ENCODE measurements around the gene MEOX2.

MEOX2 gene

DNA sequence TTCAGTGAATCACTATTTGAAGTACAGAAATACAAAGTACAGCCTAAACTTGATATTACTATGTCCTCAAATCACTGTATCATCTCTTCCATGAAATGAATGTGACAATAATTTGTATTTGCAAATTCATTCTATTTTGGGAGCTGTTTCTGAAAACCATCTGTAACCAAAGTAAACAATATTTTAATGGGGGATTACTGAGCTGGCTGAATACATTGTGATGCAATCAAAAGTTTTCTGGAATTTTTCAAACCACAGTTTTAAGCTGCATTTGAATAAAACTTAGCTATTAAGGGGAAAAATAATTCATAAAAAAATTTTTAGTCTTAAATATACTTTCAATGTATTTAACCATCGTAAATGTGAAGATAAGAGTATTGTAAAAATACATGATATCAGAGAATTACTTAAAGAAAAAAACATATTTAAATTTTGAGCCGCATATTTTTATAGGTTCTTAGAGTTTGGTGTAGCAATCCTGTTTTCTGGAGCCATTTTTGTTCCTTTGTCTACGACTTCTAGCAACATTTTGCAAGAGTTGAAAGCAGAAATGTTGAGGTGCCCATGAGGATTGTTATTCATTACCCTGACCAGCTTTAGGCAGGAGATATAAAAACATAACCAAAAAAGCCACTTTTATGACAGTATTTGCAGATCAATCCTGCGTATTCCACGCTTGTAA is 78.8 kb downstream of the MEOX2 start:
- no peak for DNase-seq

DNA sequence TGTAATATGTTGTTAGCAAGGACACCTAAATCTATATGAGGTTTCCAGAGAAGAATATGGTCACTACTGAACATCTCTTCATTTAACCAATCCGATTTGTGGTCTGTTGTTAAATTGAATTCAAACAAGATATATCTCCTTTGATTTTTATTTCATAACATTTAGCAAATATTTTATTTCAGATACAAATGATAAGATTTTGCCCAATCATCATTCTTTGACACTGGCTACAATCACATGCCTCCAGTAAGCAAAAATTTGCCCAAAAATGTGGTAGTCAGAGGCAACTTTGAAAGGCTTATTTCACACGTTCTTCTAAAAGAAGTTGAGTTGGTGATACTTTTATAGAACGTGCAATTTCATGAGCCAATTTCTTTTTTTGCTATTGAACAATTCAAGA is 79.9 kb downstream of the MEOX2 start:
- DNase-seq, result no peak

DNA sequence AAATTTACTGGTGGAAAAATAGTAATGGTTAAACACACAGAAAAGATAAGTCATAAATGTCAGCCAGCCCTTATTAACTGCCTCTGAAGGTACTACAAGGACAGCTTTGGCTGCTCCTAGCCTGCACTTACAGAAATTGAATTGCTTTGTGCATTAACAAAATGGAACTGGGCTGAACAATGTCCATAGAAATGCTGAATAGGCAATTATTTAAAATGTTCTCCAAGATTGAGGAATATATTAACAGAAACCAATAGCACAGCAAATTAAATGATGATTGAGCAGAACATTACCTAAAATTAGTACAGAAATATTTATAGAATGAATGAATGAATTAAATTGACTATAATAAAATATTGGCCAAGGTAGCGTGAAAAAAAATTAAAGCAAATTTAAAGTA is 82.3 kb downstream of the MEOX2 start:
- DNase-seq, result no peak

DNA sequence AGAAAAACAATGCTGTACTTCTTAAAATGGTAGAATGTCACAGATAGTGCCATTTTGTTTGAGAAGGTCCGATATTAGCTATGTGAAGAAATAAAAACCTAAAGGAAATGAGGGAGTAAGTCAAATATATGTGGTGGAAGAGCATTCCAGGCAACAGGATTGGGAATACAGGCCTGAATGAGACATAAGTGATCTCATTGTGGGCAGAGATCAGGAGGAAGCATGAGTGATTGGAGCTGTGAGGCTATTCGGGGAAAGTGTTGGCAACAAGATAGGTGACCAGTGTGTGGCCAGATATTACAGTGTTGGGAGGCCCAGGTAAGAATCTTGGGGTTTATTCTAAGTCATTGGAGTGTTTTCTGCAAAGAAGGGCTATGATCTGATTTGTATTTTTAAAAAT is 83.4 kb downstream of the MEOX2 start:
- no peak for DNase-seq

DNA sequence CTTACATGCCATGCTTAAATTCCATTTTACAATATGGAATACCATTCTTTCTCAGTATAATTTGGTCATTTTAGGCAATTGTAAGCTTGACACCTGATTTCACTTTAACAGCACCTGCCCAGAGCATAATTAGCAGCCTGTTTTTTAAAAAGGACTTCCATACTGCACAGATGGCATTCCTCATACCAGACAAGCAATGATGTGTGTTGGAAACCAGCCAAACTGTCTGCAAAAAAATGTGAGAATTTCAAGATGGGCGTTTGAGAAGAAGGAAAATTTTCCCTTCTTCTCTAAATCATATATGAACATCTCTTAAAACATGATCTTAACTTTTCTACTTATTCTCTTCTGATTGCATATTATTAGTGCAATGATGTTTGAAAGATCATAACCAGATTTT is 84.2 kb downstream of the MEOX2 start:
- DNase-seq, result no peak

DNA sequence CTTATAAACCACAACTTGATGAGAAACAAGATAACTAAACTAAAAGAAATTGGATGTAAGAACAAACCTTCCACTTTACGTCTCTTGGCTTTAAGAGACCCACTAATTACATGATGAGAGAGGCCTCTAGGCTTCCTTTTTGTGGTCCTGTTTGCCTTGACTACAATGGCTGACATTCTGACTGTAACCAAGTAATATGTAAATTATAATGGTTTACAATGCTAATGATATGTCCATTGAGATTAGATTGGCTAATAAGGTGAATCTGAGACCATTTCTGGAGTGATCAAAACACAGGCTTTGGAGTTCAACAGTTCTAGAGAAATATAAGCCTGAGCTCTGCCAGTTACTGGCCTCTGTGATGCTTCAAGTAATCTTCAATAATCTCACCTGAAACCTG is 85.3 kb downstream of the MEOX2 start:
- DNase-seq, result no peak

DNA sequence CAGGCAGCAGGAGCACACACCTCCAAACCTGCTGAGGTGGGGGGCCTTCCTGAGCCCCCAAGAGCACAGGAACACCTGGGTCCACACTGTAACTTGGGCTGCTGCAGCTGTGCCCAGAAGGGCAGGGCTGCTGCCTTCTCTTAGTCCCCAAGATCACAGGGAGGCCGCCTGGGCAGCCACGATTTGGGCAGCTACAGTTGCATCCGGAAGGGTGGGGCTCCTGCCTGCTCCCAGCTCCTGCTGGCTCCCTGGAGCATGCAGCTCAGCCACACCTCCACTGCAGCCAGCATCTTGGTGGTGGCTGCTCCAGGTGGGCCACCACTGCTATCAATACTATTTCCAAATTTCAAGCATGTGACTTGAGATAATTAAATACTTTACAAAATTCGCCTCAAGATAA is 86.2 kb downstream of the MEOX2 start:
- no peak for DNase-seq

DNA sequence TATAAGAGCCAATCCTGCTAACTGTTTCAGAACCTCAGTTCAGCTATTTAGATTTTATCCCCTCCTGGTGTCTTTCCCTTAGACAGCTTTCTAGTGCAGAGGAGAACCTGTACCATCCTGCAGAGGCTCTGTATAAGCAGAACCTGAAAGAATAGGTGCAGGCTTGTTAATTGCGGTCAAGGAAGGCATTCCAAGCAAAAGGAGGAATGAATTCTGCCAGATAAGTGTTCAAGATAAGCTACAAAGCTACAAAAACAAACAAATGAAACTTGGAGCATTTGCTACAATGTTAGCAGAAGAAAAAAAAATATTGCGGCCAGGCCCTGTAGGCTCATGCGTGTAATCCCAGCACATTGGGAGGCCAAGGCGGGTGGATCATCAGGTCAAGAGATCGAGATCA is 92.0 kb downstream of the MEOX2 start:
- no peak for DNase-seq

DNA sequence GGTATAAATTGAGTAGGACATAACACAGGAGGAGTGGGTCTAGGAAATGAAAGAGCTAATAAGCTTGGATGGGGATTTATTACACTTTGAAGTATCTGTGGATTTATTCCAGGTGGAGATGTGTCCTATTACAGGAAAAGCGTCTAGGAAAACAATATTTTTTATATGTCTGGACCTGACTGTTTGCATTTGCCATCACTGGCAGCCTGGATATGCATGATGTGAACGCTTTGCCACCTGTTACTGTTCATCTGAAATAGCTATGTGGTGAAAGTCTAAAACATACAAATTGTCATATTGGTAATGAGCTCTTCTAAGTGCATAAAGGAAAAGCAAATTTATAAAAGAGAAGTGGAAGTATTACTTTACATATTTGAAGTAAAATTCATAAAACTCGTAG is 93.1 kb downstream of the MEOX2 start:
- no peak for DNase-seq

DNA sequence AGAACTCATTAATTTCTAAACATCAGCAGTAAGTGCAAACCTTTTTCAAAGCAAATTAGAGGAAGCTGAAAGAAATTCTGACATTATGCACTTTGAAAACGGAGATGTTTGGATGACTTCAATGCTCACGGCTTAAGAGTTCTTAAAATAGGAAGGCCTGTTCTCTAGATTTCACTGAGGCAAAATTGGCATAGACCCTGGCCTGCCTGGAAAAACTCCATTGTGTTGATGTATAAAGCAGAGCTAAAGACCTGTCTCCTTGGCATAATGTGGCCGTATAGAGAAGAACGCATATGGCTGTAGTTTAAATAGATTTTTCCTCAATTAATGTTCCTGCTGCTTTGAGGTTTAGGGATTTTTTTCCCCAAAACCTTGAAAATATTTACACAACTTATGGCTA is 100.2 kb downstream of the MEOX2 start:
- peak; percentile 84 for DNase-seq

DNA sequence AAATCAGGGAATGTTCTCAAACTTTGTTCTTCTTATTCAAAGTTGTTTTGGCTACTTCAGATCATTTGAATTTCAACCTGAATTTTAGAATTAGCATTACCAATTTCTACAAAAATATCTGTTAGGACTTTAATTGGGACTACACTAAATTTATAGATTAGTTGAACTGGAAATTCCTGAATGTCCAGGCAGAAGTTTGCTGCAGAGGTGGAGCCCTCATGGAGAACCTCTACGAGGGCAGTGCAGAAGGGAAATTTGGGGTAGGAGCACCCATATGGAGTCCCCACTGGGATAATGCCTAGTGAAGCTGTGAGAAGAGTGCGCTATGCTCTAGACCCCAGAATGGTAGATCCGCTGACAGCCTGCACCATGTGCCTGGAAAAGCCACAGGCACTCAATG is 101.9 kb downstream of the MEOX2 start:
- no peak for DNase-seq

DNA sequence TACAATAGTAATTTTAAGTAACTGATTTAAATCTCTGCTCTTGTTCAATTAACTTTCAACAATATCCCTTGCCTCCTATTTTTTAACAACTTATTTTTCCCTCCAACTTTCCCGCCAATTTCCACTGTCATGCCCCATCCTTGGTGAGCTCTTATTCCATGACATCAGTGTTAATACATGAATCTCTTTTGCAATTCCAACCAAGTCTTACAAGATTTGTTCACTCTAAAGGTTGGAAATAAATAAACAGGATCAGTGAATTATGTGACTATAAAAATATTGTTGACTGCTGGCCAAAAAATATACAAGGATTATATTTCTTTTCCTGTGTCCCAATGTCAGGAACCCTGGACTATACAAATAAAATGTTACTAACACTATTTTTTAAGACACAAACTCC is 103.7 kb downstream of the MEOX2 start:
- no peak for DNase-seq

DNA sequence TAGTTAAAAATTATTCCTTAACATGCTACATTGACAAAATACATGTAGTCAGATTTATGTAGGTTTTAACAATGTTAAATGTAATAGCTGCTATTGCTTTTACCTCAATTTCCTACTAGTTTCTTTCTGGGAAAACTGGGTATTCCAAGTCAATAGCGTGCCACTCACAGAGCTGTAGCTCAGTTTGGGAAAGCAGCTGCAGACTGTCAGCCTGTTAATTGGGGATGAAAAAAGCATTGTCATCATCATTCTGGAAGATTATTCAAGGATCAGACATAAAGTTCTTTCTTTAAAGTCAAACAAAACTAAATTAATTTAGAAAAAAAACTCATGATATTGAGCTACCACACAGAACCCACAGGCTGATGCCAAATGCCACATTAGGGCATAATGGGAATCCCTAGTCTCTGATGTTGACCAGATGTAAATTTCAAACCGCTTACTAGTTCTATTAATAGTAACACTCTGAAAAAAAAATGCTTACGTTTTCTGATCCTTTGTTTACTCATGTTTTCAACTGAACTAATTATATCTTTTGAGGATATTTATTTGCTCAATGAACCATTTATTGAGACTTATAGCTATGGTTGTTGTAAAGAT is 105.0 kb downstream of the MEOX2 start:
- DNase-seq, result no peak

DNA sequence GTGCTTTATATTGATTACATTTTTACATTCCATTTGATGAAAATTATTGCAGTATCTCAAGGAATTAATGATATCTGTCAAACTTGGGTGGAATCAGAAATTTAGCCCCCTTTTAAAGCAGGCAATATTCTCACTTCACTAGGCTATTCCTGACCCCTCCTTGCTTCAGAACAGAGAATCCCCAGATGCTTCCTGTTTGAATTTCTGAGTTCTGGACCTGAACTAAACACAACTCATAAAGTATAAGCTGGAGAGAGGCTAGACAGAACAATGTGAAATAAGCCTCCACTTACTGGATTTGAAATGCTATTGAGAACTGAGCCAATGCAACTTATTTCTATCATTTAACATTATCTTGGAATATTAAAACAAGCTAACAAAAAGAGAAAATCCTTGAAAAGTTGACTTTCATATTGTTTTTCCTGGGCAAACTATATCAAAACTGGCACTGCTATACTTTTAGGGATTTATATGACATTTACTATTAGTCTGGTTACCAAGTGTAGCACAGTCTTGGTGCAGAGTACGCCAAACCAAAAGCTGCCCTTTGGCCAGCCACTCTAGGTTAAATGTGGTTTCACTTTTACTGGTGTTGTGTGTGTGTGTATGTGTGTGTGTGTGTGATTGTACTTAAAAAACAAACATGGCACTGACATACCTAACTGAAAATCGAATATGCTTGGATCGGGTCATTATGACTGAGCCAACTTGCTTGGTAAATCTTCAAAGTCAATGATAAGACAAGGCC is 105.7 kb downstream of the MEOX2 start:
- no peak for DNase-seq

DNA sequence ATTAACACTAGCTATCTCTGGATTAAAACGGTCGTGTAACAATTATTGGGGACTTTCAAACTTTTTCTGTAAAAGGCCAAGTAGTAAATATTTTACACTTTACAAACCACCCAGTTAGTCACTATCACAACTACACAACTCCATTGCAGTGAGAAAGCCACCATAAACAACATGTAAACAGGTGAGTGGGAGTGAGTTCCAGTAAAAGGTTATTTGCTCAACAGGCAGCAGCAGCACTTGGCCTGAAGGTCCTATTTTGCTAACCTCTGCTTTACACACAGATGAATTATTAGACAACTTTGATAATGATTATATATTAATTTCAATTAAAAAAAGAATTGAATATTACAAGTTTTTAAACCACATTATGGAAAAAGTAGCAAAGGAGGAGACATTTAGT is 108.9 kb downstream of the MEOX2 start:
- no peak for DNase-seq

DNA sequence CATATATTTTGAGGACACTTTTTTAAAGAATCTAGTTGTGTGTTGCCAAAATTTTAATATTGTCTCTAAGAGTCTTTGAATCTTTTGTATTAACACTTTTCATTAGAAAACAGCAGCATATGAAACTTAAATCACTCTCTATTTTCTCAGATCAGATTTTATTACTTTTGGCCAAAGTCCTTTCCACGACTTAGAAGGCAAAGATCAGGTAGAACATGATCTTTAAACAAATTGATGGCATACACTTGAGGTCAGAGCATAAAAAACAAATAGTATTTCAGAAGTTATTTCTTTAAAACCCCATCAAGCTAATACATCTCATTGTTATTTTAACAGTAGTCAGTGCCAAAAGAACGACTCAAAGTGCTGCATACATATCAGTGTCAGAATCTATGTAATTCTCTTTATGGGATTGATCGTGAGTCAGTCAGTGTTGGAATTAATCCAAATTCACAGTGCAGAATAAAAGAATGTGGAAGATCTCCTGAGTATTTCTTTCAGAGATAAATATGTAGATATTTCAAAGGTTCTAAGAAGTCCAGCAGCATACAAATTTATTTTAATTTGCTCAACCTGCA is 115.1 kb downstream of the MEOX2 start:
- no peak for DNase-seq

DNA sequence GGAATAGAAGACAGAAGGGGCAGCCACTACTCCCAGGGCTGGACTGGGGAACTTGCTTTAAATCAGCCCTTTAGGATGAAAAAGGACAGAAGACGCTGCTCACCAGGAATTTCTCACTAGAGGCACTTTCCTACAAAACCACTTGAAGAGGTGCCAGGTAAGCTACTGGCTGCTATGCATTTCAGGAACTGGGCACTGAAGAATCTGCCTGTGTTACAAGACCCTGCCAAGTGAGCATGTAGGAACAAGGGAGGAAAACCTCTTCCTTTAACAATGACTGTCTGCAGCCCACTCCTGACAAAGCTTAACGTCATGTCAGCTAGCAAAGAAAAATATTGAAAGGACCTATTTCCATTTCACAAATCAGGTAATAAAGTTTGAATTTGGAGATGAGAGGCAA is 118.8 kb downstream of the MEOX2 start:
- no peak for DNase-seq

DNA sequence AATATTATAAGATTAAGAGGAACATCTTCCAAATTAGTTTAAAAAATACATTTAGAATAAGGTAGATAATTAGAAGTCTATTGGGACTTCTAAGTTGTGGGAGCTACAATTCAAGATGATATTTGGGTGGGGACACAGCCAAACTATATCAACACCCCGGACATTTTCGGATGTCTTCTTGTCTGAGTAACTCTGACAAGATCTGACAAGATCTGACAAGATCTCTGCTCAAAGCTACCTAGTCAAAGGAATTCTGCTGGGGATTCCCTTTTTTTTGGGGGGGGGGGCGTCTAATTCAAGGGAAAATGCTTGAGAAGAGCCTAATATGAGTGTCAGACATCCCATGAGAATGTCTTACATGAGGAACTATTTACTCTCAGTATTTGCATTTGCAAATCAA is 119.4 kb downstream of the MEOX2 start:
- no peak for DNase-seq

DNA sequence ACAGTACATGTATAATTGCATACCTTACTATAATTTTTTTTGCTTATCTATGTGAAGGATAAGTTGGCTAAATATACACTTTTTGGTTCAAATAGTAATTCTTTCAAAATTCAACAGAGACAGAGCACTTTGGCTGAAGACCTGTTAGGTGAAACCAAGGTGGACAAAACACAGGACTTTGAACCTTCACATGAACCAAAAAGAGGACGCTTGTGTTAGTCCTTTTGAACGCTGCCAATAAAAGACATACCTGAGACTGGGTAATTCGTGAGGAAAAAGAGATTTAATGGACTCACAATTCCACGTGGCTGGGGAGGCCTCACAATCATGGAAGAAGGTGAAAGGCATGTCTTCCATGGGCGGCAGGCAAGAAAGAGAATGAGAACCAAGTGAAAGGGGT is 120.0 kb downstream of the MEOX2 start:
- DNase-seq, result no peak

DNA sequence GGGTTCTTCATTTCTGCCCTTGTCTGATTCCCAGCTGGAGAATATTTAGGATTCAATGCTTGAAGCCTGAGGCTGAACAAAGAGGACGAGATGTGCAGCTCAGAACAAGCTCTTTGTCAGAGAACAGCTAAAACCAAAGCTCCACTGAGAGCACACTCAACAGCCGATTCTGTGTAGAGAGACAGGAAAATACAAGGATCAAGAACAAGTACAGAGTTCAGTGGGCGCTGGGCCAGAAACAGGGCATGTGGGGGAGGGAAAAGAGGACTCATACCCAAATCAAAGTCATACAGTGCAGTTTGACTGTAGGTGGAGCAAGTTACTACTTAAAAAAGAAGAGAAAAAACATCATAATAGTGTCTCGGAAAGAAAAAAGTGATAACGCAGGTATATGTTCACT is 124.6 kb downstream of the MEOX2 start, which contains the start of gene AGMO:
Gene AGMO (minus strand): TSS at position 181 of the 400 bp plus-strand sequence.
- DNase-seq, result no peak
